HG02678 (cell line): ENCODE measurements around the gene ASTN2.

Experiments
- ATAC-seq: cut with Tn5 transposase; IDR thresholded peaks from one replicate; pipeline ENCODE4 v1.9.1; 2021; ENCODE audit warnings: mild to moderate bottlenecking, moderate library complexity; ENCODE audit not compliant: unreplicated experiment

Gene ASTN2

DNA sequence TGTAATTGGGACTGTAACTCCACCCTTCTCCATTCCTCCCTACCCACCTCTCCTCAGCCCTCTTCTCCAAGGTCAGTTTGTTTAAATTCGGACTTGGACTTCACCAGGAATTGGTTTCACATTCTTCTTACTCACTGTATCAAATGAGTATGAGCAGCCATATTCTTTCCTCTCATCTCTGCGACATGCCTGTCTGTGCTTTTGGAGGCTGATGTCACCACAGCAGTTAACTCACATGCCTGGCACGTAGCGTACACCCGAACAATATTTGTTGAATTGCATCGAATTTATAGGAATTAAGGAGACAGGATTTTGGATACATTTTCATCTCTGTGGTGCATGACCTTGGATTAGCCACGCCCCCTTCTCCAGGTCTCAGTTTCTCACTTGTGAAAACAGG, 291.1 kb downstream of the ASTN2 start:
- no peak for ATAC-seq

DNA sequence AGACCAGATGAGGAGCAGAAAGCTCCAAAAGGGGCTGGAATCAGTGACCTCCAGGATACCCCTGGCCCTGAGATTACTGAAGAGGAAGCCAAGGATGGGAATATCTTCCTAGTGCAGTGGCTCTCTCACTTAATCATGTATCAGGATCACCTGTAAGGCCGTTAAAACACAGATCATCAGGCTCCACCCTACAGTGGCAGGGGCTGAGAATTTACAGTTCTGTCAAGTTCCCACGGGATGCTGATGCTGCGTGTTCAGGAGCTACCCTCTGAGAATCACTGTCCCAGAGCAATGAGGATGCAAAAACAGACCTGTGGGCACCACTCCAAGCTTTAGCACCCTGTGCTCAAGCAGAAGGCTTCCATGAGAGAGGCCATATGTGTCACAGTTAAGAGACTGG, 291.9 kb downstream of the ASTN2 start:
- ATAC-seq = no peak

DNA sequence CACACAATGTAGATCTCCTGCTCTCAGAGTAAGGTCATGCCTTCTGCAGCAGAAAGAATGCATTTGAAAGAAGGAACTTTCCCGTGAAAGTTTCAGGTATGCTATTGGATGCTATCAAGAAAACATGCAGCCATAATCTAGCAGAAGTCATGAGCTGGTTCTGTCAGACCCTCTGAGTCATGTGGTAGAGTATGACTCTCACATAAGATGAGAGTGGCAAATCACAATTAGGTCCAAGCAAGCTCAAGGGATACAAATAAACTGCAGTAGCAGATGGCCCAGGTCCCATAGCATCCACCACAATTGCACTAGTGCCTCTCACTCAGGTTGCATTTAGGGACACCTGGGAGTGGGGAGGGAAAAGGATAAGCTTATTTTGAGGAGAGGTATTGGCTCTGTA, 292.8 kb downstream of the ASTN2 start:
- ATAC-seq = no peak

- ATAC-seq = no peak
These were observed 293.5 kb downstream of the ASTN2 start for GRCh38 chr9:117121316-117121715.

- no peak for ATAC-seq
These were observed 294.8 kb downstream of the ASTN2 start for GRCh38 chr9:117120061-117120460.

DNA sequence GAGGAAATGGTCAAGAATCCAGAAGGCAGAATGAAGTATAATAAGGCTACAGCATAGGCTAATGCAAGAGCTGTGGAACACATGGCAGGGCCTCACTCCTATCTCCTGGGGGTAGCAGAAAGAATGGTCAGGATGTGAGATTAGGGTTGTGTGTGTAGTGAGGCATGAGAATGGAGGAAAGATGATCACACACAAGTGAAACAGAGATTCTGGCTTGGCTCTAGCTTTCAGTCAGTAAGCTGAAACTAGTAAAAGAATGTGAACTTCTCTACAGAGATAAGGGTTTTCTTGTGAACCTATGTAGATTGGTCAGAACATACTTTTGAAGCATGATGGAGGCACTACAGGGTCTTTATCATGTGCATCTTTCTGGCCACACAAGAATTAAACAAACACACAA, 298.8 kb downstream of the ASTN2 start:
- ATAC-seq = no peak

GRCh38 chr9:117114768-117115167, 300.1 kb downstream of the ASTN2 start:
- ATAC-seq = no peak

GRCh38 chr9:117104716-117105495, 310.0 kb downstream of the ASTN2 start:
- ATAC-seq = no peak

DNA sequence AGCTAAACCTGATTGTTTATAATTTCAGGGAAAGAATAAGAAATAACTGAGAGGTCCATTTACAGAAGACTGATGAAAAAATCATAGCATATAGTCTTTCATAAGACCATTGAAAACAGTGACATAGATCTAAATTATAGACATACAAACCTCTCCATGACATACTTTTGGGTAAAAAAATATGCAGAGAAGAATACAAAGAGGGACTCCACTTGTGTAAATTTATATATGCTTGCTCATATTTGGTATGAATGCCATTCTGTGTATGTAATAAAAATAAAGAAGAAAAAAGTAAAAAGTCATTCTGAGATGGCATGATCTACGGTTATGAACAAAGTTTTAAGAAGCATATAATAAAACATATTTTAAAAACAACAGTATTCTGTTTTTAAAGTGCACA, 310.7 kb downstream of the ASTN2 start:
- ATAC-seq = no peak

DNA sequence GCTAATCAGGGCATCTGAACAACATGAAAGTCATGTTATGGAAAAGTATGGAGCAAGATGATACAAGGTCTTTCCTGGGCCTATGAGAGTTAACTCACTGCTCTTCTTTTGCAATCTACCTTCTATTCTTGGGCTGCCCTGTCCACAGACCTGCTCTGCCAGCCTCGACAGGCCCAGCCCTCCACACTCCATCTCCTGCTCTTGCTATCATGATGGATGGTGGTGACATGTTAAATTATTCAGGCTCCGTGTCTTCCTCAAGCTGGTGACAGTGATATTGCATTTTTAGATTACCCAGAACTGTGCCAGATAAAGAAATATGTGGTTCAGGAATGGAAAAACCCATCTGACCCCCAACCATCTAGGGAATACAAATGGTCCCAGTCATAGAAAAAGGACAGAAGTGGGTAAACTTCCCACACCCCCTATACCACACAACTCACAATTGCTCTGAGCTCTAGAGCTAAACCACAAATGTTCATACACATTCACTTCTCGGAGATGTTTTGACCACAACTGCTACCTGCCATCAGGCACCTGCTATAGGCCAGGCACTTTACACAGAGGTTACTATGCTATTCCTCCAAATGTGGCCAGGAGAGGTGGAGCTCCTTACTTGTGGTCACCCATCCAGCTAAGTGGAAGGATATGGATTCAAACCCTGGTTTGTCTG, 311.3 kb downstream of the ASTN2 start:
- ATAC-seq = no peak

DNA sequence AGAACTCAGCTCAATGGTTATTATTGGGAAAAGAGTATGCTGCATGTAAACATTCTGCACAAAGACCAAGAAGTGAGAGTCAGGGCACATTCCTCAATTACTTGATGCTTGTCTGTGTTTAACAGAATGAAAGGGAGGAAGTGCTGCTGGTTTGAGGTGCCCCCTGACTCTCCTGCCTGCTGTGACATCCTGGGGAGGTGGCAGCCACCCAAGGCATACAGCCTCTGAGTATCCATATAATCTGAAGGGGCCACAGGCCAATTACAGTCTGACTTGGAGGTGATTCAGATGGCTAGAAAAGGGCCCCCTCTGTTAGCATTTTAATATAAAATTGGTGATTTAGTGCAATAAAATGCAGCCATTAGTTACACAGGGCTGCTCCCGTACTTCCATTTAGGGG, 313.8 kb downstream of the ASTN2 start:
- ATAC-seq = no peak

GRCh38 chr9:117098331-117098730, 316.5 kb downstream of the ASTN2 start:
- ATAC-seq = no peak

DNA sequence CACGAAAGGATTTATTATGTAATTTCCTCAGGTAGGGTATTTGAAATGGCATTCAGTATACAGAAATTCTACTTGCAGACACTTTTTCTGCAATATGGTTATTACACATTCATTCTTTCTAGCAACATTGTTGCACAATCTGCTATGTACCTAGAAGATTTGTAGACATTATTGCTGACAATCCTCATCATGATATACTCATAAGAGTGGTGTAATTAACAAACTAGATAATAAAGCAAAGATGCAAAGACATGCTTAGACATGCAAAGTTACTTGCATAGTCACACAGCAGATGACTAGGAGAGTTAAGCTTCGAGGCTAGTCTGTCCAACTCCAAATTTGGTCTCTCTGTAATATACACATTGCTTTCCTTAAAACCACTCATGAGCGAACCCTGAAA, 317.1 kb downstream of the ASTN2 start:
- ATAC-seq = no peak

DNA sequence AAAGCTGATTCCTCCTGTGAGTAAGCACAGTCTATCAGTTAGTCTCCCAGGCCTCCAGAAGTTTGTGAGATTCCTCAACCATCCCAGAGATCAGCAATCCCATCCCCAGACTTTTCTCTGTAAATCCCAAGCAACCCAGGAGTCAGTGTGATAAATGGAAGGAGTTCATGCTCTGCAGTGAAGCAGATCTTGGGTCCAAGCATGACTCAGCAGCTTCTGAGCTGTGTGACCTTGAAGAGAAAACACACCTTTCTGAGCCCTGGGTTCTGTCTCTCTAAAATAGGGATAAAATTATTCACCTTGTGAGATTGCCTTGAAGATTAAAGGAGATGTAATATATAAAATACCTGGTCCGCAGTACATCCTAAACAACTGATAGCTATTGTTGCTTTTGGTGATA, 318.7 kb downstream of the ASTN2 start:
- ATAC-seq = no peak

- ATAC-seq = no peak
These were observed 319.8 kb downstream of the ASTN2 start for GRCh38 chr9:117095081-117095480.

- ATAC-seq = no peak
These were observed 320.7 kb downstream of the ASTN2 start for GRCh38 chr9:117093891-117094844.

- no peak for ATAC-seq
These were observed 322.3 kb downstream of the ASTN2 start for GRCh38 chr9:117092582-117092981.

DNA sequence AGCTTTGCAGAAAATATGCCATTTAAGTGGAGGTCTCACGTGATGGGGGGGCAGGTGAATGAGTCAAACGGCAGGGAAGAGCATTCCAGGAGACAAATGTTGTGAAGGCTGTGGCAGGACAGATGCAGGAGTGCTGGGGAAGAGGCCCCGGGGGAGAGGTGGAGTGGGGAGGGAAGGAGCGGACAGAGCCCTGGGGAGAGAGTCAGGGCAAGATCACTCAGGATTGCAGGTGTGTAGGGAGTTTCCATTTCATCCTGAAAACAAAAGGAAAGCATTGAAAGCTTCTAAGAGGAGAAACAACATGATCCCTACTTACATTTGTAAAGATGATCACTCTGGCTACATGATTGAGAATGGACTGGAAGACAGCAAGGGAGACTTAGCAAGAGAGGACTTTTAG, 323.3 kb downstream of the ASTN2 start:
- ATAC-seq = no peak

DNA sequence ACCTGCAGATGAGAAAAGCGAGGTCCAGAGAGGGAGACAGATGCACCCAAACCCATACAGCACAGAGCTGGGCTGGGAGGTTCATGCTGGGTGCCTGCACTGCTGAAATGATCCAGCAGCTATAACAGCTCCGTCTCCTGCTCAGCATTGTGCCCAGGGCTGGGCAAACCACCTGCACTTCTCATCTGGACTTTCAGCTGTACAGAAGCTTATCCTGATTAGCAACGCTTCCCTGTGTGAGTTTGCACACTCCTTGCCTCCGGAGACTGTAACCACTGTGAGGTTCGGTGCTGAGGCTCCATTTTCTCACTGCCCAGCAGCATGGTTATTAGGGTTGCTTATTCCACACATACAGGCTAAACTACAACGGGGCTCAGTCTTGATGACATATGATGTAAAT, 326.1 kb downstream of the ASTN2 start:
- ATAC-seq = no peak

GRCh38 chr9:117088140-117088539, 326.7 kb downstream of the ASTN2 start:
- no peak for ATAC-seq

DNA sequence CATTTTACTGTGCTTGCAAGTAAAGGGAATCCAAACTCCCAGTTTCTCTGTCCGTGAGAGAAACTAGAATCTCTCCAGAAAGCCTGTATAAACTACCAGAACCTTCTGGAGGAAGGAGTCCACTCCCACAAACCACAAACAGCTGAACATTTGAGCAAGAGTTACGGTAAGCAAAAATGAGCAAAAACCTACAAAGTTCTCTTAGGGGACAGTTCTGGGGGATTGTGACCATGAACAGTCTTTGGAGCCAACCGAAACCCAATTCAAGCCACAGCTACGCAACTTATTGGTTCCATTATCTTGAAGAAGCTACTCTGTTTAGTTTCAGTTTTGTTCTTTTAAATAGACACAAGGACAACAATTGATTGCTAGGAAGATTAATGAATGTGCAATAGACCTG, 330.6 kb downstream of the ASTN2 start:
- ATAC-seq = no peak

DNA sequence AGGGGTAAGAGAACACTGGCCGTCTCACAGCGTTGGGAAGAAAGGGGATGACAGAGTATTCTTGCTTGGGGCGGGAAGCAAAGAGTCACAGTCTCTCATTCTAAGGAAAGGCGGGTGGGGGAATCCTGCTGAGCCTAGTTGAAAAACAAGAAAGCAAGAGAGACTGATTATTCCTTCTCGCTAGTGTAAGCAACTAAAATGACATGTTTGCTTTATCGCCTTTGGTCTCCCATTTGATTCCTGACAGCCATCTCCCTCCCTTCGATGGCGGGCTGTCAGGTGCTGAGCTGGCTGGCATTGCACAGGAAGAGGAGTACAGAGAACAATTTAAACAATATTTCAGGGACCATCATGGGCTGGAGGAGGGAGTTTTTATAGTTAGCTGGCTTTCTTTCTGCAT, 331.3 kb downstream of the ASTN2 start:
- ATAC-seq = no peak
